ENCODE data around the gene CCNDBP1.

The CCNDBP1 gene, protein sequence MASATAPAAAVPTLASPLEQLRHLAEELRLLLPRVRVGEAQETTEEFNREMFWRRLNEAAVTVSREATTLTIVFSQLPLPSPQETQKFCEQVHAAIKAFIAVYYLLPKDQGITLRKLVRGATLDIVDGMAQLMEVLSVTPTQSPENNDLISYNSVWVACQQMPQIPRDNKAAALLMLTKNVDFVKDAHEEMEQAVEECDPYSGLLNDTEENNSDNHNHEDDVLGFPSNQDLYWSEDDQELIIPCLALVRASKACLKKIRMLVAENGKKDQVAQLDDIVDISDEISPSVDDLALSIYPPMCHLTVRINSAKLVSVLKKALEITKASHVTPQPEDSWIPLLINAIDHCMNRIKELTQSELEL

DNA sequence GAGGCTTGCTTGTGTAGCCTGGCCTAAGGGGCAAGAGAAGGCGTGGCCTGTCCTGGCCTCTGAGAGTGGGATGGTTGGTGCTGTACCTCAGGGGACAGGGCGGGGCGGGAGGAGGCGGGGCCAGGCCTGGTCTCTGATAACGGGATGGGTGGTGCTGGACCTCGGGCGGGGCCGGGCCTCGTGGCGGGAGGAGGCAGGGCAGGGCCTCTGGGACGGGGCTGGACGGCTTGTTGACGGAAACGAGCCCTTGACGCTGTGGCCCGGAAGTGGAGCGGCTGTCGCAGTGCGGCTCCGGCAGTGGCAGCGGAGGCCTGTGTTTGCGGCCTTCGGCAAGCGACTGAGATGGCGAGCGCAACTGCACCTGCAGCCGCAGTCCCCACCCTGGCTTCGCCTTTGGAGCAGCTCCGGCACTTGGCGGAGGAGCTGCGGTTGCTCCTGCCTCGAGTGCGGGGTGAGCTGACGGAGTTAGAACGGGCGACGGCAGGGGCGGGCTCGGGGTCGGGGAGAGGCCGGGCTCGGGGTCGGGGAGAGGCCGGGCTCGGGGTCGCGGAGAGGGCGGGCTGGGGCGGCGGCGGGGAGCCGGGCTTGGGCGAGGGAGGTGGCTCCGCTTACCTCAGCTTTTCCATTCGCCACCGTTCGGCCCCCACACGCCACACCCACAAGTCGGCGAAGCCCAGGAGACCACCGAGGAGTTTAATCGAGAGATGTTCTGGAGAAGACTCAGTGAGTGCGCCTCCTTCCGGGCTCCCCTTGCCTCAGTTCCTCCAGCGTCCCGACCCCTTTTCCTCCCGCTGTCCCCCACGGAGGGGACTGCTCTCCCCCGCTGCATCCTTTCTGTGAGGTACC is at the start of gene CCNDBP1:
TSS of gene CCNDBP1 (plus strand) at position 247 of the 846 bp plus-strand sequence. CDS start at position 343, 96 bp downstream.
- H3F3A ChIP-seq (ENCODE audit: low read depth): no peaks in the 10 kb centered on the region
- peak within 1 kb of the TSS; percentile 88 for H3K4me3 ChIP-seq (ENCODE audit: low read length, poor library complexity, severe bottlenecking)
- peaks cover 25% of the 10 kb centered on the region for H3K79me2 ChIP-seq (ENCODE audit: insufficient read depth, low read length)
- peaks cover 16% of the 10 kb centered on the region for H3K4me1 ChIP-seq (ENCODE audit: insufficient read depth, low read length, poor library complexity, severe bottlenecking)
- no peaks in the 10 kb centered on the region for H3K27me3 ChIP-seq (ENCODE audit: insufficient read depth, low read length, poor library complexity, severe bottlenecking)
- H3K9me3 ChIP-seq (ENCODE audit: insufficient read depth, low read depth, low read length): no peaks in the 10 kb centered on the region
- peak within 1 kb of the TSS; percentile 75 for H3K9ac ChIP-seq (ENCODE audit: low read depth, low read length, poor library complexity, severe bottlenecking)
- peaks cover 19% of the 10 kb centered on the region for H4K20me1 ChIP-seq (ENCODE audit: insufficient read depth, low read length, poor library complexity, severe bottlenecking)
- peak within 1 kb of the TSS; percentile 87 for H3K4me2 ChIP-seq (ENCODE audit: low read depth, low read length, poor library complexity, severe bottlenecking)
- H3K36me3 ChIP-seq (ENCODE audit: insufficient read depth, low read length): peaks cover 13% of the 10 kb centered on the region; the same call in 1 of the 2 replicates
- peak within 1 kb of the TSS; percentile 81 for H2AFZ ChIP-seq (ENCODE audit: low read length)
- TF ChIP-seq EZH2phosphoT487 (IDR thresholded peaks at IDR 0.05; ENCODE audit: borderline replicate concordance): no peak
- TF ChIP-seq, protein P1, sequence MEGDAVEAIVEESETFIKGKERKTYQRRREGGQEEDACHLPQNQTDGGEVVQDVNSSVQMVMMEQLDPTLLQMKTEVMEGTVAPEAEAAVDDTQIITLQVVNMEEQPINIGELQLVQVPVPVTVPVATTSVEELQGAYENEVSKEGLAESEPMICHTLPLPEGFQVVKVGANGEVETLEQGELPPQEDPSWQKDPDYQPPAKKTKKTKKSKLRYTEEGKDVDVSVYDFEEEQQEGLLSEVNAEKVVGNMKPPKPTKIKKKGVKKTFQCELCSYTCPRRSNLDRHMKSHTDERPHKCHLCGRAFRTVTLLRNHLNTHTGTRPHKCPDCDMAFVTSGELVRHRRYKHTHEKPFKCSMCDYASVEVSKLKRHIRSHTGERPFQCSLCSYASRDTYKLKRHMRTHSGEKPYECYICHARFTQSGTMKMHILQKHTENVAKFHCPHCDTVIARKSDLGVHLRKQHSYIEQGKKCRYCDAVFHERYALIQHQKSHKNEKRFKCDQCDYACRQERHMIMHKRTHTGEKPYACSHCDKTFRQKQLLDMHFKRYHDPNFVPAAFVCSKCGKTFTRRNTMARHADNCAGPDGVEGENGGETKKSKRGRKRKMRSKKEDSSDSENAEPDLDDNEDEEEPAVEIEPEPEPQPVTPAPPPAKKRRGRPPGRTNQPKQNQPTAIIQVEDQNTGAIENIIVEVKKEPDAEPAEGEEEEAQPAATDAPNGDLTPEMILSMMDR (conservative IDR thresholded peaks at IDR 0.05; ENCODE audit: low read length): peak; percentile 59
- no peaks in the 10 kb centered on the region for H3K9me2 ChIP-seq (replicated peaks; ENCODE audit: low read depth, low read length)

DNA sequence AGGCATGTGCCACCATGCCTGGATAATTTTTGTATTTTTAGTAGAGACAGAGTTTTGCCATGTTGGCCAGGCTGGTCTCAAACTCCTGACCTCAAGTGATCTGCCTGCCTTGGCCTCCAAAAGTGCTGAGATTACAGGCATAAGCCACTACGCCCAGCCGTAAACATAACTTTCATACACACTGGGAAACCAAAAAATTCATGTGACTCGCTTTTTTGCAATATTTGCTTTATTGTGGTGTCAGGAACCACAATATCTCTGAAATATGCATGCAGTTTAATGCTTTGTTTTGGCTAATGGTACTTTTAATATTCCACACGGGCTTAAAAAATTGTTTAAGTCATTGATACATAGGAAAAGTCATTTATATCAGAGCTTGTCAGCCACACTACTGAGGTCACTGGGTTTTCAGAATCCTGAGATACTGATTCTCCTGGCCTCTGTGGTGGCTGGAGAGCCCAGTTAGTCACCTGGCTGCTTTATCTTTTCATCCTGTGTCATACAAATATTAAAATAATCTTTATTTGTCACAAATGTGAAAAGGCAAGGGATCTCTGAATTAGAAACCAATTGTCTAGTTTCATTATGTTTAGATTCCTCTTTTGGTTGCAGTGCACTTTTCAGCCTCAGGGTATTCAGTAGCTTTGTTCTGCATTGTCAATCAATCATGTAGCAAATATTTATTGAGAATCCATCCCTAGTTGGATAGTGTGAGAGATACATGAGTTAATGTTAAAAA is 41.8 kb upstream of the CCNDBP1 start:
- Histone ChIP-seq H3K9me3 (ENCODE audit: insufficient read depth, low read depth, low read length) (no peaks in the 10 kb centered on the region; the same call in 1 of the 2 replicates), H3K4me2 (ENCODE audit: low read depth, low read length, poor library complexity, severe bottlenecking) (no peak overlapping the region), H4K20me1 (ENCODE audit: insufficient read depth, low read length, poor library complexity, severe bottlenecking) (no peaks in the 10 kb centered on the region), H3K4me3 (ENCODE audit: low read length, poor library complexity, severe bottlenecking) (no peak overlapping the region), H3K79me2 (ENCODE audit: insufficient read depth, low read length) (no peaks in the 10 kb centered on the region), H3K9me2 (replicated peaks; ENCODE audit: low read depth, low read length) (no peaks in the 10 kb centered on the region), H3K4me1 (ENCODE audit: insufficient read depth, low read length, poor library complexity, severe bottlenecking) (peaks cover 13% of the 10 kb centered on the region), H3K36me3 (ENCODE audit: insufficient read depth, low read length) (peaks cover 5% of the 10 kb centered on the region; the same call in 1 of the 2 replicates), H3F3A (ENCODE audit: low read depth) (no peaks in the 10 kb centered on the region), H3K27me3 (ENCODE audit: insufficient read depth, low read length, poor library complexity, severe bottlenecking) (no peaks in the 10 kb centered on the region), H3K9ac (ENCODE audit: low read depth, low read length, poor library complexity, severe bottlenecking) (no peak overlapping the region), H2AFZ (ENCODE audit: low read length) (no peak overlapping the region)
- TF ChIP-seq, protein P1 (conservative IDR thresholded peaks at IDR 0.05; ENCODE audit: low read length): peak; percentile 27; the same call in 1 of the 2 replicates
- no peak for TF ChIP-seq EZH2phosphoT487 (IDR thresholded peaks at IDR 0.05; ENCODE audit: borderline replicate concordance)

DNA sequence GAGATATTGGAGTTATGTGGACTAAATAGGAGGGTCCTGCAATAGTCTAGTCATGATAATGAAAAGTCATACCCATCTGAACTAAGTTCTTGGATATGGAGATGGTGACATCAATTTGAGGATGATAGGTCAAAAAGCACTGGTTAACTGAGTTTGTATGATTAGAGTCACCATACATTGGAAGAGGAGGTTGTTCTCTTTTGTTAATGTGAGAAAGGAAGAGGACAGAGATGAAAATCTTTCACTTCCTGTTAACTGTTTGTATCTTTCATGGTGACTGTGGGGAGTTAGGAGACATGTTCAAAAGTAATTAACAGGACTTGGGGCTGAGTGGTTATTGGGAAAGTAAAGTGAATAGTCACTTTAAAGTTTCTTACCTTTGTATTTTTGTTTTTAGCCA is 40.7 kb upstream of the CCNDBP1 start:
- TF ChIP-seq EZH2phosphoT487 (IDR thresholded peaks at IDR 0.05; ENCODE audit: borderline replicate concordance): no peak
- TF ChIP-seq, protein P1 (conservative IDR thresholded peaks at IDR 0.05; ENCODE audit: low read length): no peak
- H3K9me2 ChIP-seq (replicated peaks; ENCODE audit: low read depth, low read length): no peaks in the 10 kb centered on the region

More for the DNA sequence above, 40.7 kb upstream of the CCNDBP1 start:
- Histone ChIP-seq H4K20me1 (ENCODE audit: insufficient read depth, low read length, poor library complexity, severe bottlenecking) (no peaks in the 10 kb centered on the region), H3K9me3 (ENCODE audit: insufficient read depth, low read depth, low read length) (no peaks in the 10 kb centered on the region; the same call in 1 of the 2 replicates), H2AFZ (ENCODE audit: low read length) (no peak overlapping the region), H3F3A (ENCODE audit: low read depth) (no peaks in the 10 kb centered on the region), H3K4me3 (ENCODE audit: low read length, poor library complexity, severe bottlenecking) (peak overlapping the region; percentile 1), H3K27me3 (ENCODE audit: insufficient read depth, low read length, poor library complexity, severe bottlenecking) (no peaks in the 10 kb centered on the region), H3K9ac (ENCODE audit: low read depth, low read length, poor library complexity, severe bottlenecking) (no peak overlapping the region), H3K36me3 (ENCODE audit: insufficient read depth, low read length) (peaks cover 5% of the 10 kb centered on the region; the same call in 1 of the 2 replicates), H3K79me2 (ENCODE audit: insufficient read depth, low read length) (no peaks in the 10 kb centered on the region), H3K4me1 (ENCODE audit: insufficient read depth, low read length, poor library complexity, severe bottlenecking) (peaks cover 13% of the 10 kb centered on the region), H3K4me2 (ENCODE audit: low read depth, low read length, poor library complexity, severe bottlenecking) (peak overlapping the region; percentile 18)
